DOHH2 (cell line): ENCODE results near the gene FMNL2.

Source experiments
- H3F3A ChIP-seq: fragments of 200-600 bp; sonication (generic), shearing (Covaris generic); 2 replicates; pipeline ENCODE4 v1.6.0; 2016; ENCODE audit warnings: antibody characterized with exemption, mild to moderate bottlenecking; ENCODE audit not compliant: control insufficient read depth, insufficient read depth
- H3K27ac ChIP-seq: fragments of 200-600 bp; sonication (generic); 2 replicates; pipeline ENCODE4 v1.5.1; 2014; ENCODE audit warnings: low read depth, mild to moderate bottlenecking, low read length, moderate library complexity
- H3K27me3 ChIP-seq: fragments of 200-600 bp; sonication (generic); 2 replicates; pipeline ENCODE4 v1.6.1; 2014; ENCODE audit warnings: mild to moderate bottlenecking, low read length, mixed read lengths; ENCODE audit not compliant: control insufficient read depth
- H3K36me3 ChIP-seq: fragments of 200-600 bp; sonication (generic); 2 replicates; pipeline ENCODE4 v1.6.1; 2014; ENCODE audit warnings: mild to moderate bottlenecking, low read length, moderate library complexity, mixed read lengths; ENCODE audit not compliant: control insufficient read depth
- H3K4me1 ChIP-seq: fragments of 200-600 bp; sonication (generic); 2 replicates; pipeline ENCODE4 v1.6.1; 2014; ENCODE audit warnings: mild to moderate bottlenecking, low read length, mixed read lengths; ENCODE audit not compliant: control insufficient read depth
- H3K4me2 ChIP-seq: fragments of 200-600 bp; sonication (generic); 2 replicates; pipeline ENCODE4 v1.6.0; 2014; ENCODE audit warnings: mild to moderate bottlenecking, low read length, moderate library complexity
- H3K4me3 ChIP-seq: fragments of 200-600 bp; sonication (generic); 2 replicates; pipeline ENCODE4 v1.5.1; 2014; ENCODE audit warnings: mild to moderate bottlenecking, low read length, mixed read lengths
- H3K79me2 ChIP-seq: fragments of 200-600 bp; sonication (generic); 2 replicates; pipeline ENCODE4 v1.6.1; 2014; ENCODE audit warnings: mild to moderate bottlenecking, low read length, mixed read lengths; ENCODE audit not compliant: control insufficient read depth
- H3K9me2 ChIP-seq: fragments of 200-600 bp; sonication (generic); replicated peaks from 2 replicates; pipeline ENCODE4 v1.6.1; 2014; ENCODE audit warnings: mild to moderate bottlenecking, low read length, mixed read lengths; ENCODE audit not compliant: control insufficient read depth
- H3K9me3 ChIP-seq: fragments of 200-600 bp; sonication (generic); 2 replicates; pipeline ENCODE4 v1.6.1; 2014; ENCODE audit warnings: antibody characterized with exemption, low read length, mixed read lengths; ENCODE audit not compliant: control insufficient read depth, insufficient read depth
- H4K20me1 ChIP-seq: fragments of 200-600 bp; sonication (generic); 2 replicates; pipeline ENCODE4 v1.6.0; 2014; ENCODE audit warnings: low read depth, mild to moderate bottlenecking, antibody characterized with exemption, low read length, moderate library complexity; ENCODE audit not compliant: control insufficient read depth, insufficient read depth
- EZH2phosphoT487 ChIP-seq: fragments of 200-600 bp; sonication (generic); IDR thresholded peaks from 2 replicates; pipeline ENCODE4 v1.6.1; 2017; ENCODE audit warnings: borderline replicate concordance, mild to moderate bottlenecking, antibody characterized with exemption, low read length, moderate library complexity, mixed read lengths
- TF ChIP-seq, protein P1 (sequence below): fragments of 200-600 bp; sonication (generic); IDR thresholded peaks from one replicate; pipeline ENCODE4 v1.5.1; 2014; ENCODE audit warnings: antibody characterized with exemption, mild to moderate bottlenecking, low read depth, low read length; ENCODE audit not compliant: poor library complexity, severe bottlenecking

The FMNL2 gene

DNA sequence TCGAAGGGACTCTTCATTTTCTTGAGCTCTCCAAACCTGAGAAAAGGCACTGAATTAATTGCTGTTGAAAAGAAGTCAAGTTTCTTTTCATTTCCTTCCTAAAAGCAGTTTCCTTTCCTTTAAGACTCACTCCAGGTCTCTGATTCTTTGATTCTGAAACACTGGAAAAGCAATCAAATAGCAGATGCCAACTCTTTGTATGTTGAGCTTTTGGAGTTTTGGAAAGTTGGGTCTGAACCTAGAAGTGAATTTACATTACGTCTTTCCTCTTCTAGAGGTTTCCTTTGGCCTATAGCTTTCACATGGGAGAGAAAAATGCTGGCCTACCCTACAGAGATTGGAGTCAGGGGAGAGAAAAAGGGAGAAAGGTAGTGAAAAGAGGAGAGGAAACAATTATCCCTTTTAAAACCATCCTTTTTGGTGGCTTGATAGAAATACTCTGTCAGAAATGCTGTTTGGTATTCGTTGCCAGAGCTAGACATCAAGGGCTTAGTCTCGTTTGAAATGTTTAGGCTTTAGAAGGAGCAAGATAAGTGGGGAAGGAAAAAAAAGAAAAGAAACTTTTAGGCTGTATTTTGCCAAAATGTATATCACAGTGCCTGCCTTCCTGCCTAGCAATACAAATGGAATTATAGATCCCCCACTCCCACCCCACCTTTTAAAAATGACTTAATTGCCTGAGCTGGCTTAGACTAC lies 194.6 kb downstream of the FMNL2 start:
- no peak overlapping the region for H3K4me3 ChIP-seq
- H4K20me1 ChIP-seq = no peaks in the 10 kb centered on the region
- no peak overlapping the region for H3K27ac ChIP-seq
- no peaks in the 10 kb centered on the region for H3K27me3 ChIP-seq
- H3K36me3 ChIP-seq = no peaks in the 10 kb centered on the region
- no peaks in the 10 kb centered on the region for H3K9me3 ChIP-seq
- H3K79me2 ChIP-seq = no peaks in the 10 kb centered on the region
- TF ChIP-seq, protein P1, sequence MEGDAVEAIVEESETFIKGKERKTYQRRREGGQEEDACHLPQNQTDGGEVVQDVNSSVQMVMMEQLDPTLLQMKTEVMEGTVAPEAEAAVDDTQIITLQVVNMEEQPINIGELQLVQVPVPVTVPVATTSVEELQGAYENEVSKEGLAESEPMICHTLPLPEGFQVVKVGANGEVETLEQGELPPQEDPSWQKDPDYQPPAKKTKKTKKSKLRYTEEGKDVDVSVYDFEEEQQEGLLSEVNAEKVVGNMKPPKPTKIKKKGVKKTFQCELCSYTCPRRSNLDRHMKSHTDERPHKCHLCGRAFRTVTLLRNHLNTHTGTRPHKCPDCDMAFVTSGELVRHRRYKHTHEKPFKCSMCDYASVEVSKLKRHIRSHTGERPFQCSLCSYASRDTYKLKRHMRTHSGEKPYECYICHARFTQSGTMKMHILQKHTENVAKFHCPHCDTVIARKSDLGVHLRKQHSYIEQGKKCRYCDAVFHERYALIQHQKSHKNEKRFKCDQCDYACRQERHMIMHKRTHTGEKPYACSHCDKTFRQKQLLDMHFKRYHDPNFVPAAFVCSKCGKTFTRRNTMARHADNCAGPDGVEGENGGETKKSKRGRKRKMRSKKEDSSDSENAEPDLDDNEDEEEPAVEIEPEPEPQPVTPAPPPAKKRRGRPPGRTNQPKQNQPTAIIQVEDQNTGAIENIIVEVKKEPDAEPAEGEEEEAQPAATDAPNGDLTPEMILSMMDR = no peak
- TF ChIP-seq EZH2phosphoT487 = no peak
- no peaks in the 10 kb centered on the region for H3F3A ChIP-seq
- no peaks in the 10 kb centered on the region for H3K4me1 ChIP-seq
- H3K9me2 ChIP-seq = no peaks in the 10 kb centered on the region
- no peak overlapping the region for H3K4me2 ChIP-seq

DNA sequence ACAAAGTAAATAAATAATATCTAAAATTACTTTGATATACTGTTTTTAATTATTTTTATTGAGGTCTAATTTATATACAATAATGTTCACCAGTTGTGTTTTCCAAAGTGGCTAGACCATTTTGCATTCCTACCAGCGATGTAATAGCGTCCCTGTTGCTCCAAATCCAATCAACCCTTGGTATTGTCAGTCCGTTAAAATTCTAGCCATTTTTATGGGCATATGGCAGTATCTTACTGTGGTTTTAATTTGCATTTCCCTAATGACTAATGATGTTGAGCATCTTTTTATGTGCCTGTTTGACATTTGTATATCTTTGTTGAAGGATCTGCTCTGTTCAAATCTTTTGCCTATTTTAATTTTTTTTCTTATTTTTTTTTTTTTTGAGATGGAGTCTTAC lies 197.3 kb downstream of the FMNL2 start:
- H3K27me3 ChIP-seq = no peaks in the 10 kb centered on the region
- no peak overlapping the region for H3K27ac ChIP-seq
- no peaks in the 10 kb centered on the region for H3K79me2 ChIP-seq
- no peaks in the 10 kb centered on the region for H4K20me1 ChIP-seq
- H3K4me3 ChIP-seq = no peak overlapping the region
- H3K9me3 ChIP-seq = no peaks in the 10 kb centered on the region
- H3K36me3 ChIP-seq = no peaks in the 10 kb centered on the region
- no peaks in the 10 kb centered on the region for H3K4me1 ChIP-seq
- H3K4me2 ChIP-seq = no peak overlapping the region
- no peaks in the 10 kb centered on the region for H3F3A ChIP-seq
- TF ChIP-seq, protein P1 = no peak
- TF ChIP-seq EZH2phosphoT487 = no peak
- no peaks in the 10 kb centered on the region for H3K9me2 ChIP-seq

DNA sequence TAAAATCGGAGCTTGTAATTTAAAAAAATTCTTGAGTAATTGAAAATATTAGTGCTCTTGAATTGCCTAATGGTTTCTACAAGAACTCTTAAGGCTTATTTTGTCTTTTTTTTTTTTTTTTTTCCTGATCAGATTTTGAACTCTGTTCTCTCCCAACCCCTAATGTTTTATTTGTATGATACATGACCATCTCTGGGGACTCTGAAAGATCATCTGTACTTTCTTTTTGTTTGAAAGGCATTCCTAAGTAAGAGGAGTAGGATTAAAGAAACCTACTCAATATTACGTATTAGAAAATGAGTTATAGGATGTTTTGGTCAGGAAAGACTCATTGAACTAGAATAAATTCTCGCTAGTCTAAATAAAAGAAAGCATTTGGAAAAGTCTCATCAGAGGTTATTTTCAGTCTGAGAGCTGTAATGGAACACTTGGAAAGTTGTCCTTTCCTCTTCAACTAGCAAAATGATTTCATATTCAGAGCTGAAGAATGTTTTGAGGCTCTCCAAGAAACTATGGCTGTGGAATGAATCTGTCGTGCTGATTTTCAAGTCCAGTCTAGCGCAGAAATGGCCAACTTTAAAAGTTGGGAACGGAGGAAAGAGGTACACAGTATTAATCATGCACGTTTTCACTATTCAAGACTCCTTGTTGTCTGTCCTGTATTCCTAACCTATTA lies 199.6 kb downstream of the FMNL2 start:
- H3F3A ChIP-seq = no peaks in the 10 kb centered on the region
- no peaks in the 10 kb centered on the region for H3K79me2 ChIP-seq
- H3K36me3 ChIP-seq = no peaks in the 10 kb centered on the region
- no peaks in the 10 kb centered on the region for H3K9me3 ChIP-seq
- H3K27me3 ChIP-seq = no peaks in the 10 kb centered on the region
- TF ChIP-seq, protein P1 = no peak
- TF ChIP-seq EZH2phosphoT487 = no peak
- H3K4me3 ChIP-seq = no peak overlapping the region
- H3K4me1 ChIP-seq = no peaks in the 10 kb centered on the region
- no peak overlapping the region for H3K4me2 ChIP-seq
- no peak overlapping the region for H3K27ac ChIP-seq
- H4K20me1 ChIP-seq = no peaks in the 10 kb centered on the region
- H3K9me2 ChIP-seq = no peaks in the 10 kb centered on the region
